H1 (cell line): ENCODE data around the gene CERS5. TPM values are rescaled to one million over a fixed set of nuclear protein-coding genes. Genes with fewer than 3 reads are reported as not detected.
A peak's percentile ranks its signal among the peaks of the same experiment; 100 is the strongest.

Source experiments
- CREB1 ChIP-seq: IDR thresholded peaks from 2 replicates; pipeline ENCODE4 v1.6.1; 2012; ENCODE audit warnings: inconsistent platforms
- HDAC2 ChIP-seq, 2 experiments: fragments of 300-600 bp in 1 of 2; sonication (generic) in 1 of 2; IDR thresholded peaks; 2 replicates each; pipeline ENCODE4 v1.6.1; 2011 to 2012; ENCODE audit warnings: low read depth in 2 of 2, low read length in 2 of 2, mild to moderate bottlenecking in 2 of 2, moderate library complexity in 2 of 2, borderline replicate concordance in 1 of 2, inconsistent platforms in 1 of 2
- HDAC6 ChIP-seq: IDR thresholded peaks from one replicate; pipeline ENCODE4 v1.7.1; 2012; ENCODE audit warnings: low read depth, mild to moderate bottlenecking, inconsistent platforms, low read length, moderate library complexity
- POU5F1 ChIP-seq: IDR thresholded peaks from 2 replicates; pipeline ENCODE4 v1.6.1; 2011; ENCODE audit warnings: low read depth, mild to moderate bottlenecking, low read length, moderate library complexity
- RAD21 ChIP-seq, 2 experiments: IDR thresholded peaks in 1 of 2; conservative IDR thresholded peaks in 1 of 2; 2 replicates each; pipeline ENCODE4 v1.6.1; 2011; ENCODE audit warnings: low read depth in 2 of 2, low read length in 2 of 2, improper control_type of control experiment in 1 of 2, inconsistent platforms in 1 of 2, mild to moderate bottlenecking in 1 of 2, moderate library complexity in 1 of 2
- RBBP5 ChIP-seq: IDR thresholded peaks from 2 replicates; pipeline ENCODE4 v1.7.1; 2012; ENCODE audit warnings: low read depth, mild to moderate bottlenecking, inconsistent platforms, low read length, moderate library complexity, borderline replicate concordance
- SAP30 ChIP-seq: fragments of 300-600 bp; sonication (generic); IDR thresholded peaks from 2 replicates; pipeline ENCODE4 v1.7.1; 2012; ENCODE audit warnings: low read length, moderate library complexity, mild to moderate bottlenecking, inconsistent platforms; ENCODE audit not compliant: insufficient read depth, insufficient replicate concordance
- SIRT6 ChIP-seq: IDR thresholded peaks from one replicate; pipeline ENCODE4 v1.7.1; 2012; ENCODE audit warnings: low read length, inconsistent platforms
- SP1 ChIP-seq: IDR thresholded peaks from 2 replicates; pipeline ENCODE4 v1.6.1; 2011; ENCODE audit warnings: low read depth, low read length
- SP2 ChIP-seq: IDR thresholded peaks from 2 replicates; pipeline ENCODE4 v1.6.1; 2012; ENCODE audit warnings: mild to moderate bottlenecking, low read length, inconsistent platforms
- SUZ12 ChIP-seq: fragments of 200-600 bp; sonication (generic); IDR thresholded peaks from 2 replicates; pipeline ENCODE4 v1.6.1; 2012; ENCODE audit warnings: mild to moderate bottlenecking, inconsistent platforms, low read length, moderate library complexity, mixed read lengths
- polyA plus RNA-seq, 7 experiments: library from polyadenylated mRNA; depleted of rRNA in 3 of 7; stranded (reverse) in 5 of 7; unstranded in 2 of 7; fragments of >200 nt in 5 of 7; fragments of 200-250 nt in 2 of 7; gene quantifications; 1 replicate in 5 of 7; 2 replicates in 1 of 7; 4 replicates in 1 of 7; pipeline versions ENCODE4 v1.2.1 to v1.2.3, GENCODE V29; 2011 to 2013; ENCODE audit warnings: missing spikeins in 2 of 7, mixed read lengths in 2 of 7
- total RNA-seq: library from RNA; stranded (reverse); fragmentation: NEBNext Ultra II Directional; extraction: Animal tissue kit (Norgen Biotek cat#: 25700); gene quantifications from 2 replicates; pipeline ENCODE4 v1.2.1, GENCODE V29; 2021
- TF ChIP-seq, protein P1 (sequence below): IDR thresholded peaks from 2 replicates; pipeline ENCODE4 v1.6.1; 2012; ENCODE audit warnings: low read length, inconsistent platforms
- TF ChIP-seq, protein P2 (sequence below): IDR thresholded peaks from 2 replicates; pipeline ENCODE4 v1.6.1; 2012; ENCODE audit warnings: inconsistent platforms
- TF ChIP-seq, protein P3 (sequence below): IDR thresholded peaks from 2 replicates; pipeline ENCODE4 v1.6.1; 2012; ENCODE audit warnings: inconsistent platforms

CERS5 gene
- total and polyA plus RNA-seq, 2 of the 8 experiments (the other 6 are each of a cell fraction or from before 2014, with no cell fraction given) = 69.2 to 119 TPM

DNA sequence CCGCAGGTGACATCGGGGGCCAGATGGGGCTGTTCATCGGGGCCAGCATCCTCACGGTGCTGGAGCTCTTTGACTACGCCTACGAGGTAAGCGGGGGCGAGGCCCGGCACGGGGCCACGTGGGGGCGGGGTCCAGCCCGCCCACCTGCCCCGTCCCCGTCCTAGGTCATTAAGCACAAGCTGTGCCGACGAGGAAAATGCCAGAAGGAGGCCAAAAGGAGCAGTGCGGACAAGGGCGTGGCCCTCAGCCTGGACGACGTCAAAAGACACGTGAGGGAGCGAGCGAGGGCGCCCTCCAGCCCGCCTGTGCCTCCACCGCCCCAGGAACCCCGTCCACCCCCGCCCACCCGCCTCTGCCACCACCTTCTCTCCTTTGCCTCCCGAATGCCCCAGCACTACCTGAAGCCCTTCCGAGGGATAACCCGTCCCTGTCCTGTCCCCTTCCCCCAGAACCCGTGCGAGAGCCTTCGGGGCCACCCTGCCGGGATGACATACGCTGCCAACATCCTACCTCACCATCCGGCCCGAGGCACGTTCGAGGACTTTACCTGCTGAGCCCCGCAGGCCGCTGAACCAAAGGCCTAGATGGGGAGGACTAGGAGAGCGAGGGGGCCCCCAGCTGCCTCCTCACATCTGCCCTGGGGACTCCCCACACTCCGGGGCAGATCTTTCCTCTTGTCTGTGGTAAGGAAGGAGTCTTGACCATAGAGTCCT, 85.9 kb downstream of the CERS5 start (continued):
- TF ChIP-seq, protein P1, sequence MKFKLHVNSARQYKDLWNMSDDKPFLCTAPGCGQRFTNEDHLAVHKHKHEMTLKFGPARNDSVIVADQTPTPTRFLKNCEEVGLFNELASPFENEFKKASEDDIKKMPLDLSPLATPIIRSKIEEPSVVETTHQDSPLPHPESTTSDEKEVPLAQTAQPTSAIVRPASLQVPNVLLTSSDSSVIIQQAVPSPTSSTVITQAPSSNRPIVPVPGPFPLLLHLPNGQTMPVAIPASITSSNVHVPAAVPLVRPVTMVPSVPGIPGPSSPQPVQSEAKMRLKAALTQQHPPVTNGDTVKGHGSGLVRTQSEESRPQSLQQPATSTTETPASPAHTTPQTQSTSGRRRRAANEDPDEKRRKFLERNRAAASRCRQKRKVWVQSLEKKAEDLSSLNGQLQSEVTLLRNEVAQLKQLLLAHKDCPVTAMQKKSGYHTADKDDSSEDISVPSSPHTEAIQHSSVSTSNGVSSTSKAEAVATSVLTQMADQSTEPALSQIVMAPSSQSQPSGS = no peak
- TF ChIP-seq RBBP5 = no peak
- TF ChIP-seq SIRT6 = no peak
- TF ChIP-seq SAP30 = no peak
- no peak for TF ChIP-seq SP1
- TF ChIP-seq SP2 = no peak
- TF ChIP-seq HDAC6 = no peak
- no peak for TF ChIP-seq HDAC2 (IDR thresholded peaks at IDR 0.05; ENCODE audit: borderline replicate concordance in 1 of 2, low read depth in 2 of 2, low read length in 2 of 2)
- TF ChIP-seq SUZ12 = no peak
- TF ChIP-seq POU5F1 = no peak
- peak; percentile 27; the same call in 1 of the 2 replicates for TF ChIP-seq CREB1
- TF ChIP-seq, protein P2, sequence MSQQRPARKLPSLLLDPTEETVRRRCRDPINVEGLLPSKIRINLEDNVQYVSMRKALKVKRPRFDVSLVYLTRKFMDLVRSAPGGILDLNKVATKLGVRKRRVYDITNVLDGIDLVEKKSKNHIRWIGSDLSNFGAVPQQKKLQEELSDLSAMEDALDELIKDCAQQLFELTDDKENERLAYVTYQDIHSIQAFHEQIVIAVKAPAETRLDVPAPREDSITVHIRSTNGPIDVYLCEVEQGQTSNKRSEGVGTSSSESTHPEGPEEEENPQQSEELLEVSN = peak; percentile 86
- TF ChIP-seq, protein P3, sequence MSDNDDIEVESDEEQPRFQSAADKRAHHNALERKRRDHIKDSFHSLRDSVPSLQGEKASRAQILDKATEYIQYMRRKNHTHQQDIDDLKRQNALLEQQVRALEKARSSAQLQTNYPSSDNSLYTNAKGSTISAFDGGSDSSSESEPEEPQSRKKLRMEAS = peak; percentile 93
- no peak for TF ChIP-seq RAD21 (IDR thresholded peaks at IDR 0.05 in 1 of 2, conservative IDR thresholded peaks at IDR 0.05 in 1 of 2; ENCODE audit: low read depth in 2 of 2, low read length in 2 of 2)
- TF ChIP-seq, all 59 proteins: peak for 5
